ENCODE measurements around the gene PNPLA5. TPM values are rescaled to one million over a fixed set of nuclear protein-coding genes. Genes with fewer than 3 reads are reported as not detected.

PNPLA5 gene
- total and polyA plus RNA-seq, 8 donors, result 0.06 to 0.13 (median 0.08) TPM; not detected in 4

GRCh38 chr22:43851058-43851978 is 40.5 kb downstream of the PNPLA5 start:
- Histone ChIP-seq H3K27ac (no peak overlapping the region), H3K27me3 (peaks cover 0 to 67% of the 10 kb centered on the region in 2 donors), H3K4me3 (no peak overlapping the region), H3K36me3 (no peaks in the 10 kb centered on the region), H3K4me1 (no peaks in the 10 kb centered on the region), H3K9me3 (no peaks in the 10 kb centered on the region)
- TF ChIP-seq, protein P1, sequence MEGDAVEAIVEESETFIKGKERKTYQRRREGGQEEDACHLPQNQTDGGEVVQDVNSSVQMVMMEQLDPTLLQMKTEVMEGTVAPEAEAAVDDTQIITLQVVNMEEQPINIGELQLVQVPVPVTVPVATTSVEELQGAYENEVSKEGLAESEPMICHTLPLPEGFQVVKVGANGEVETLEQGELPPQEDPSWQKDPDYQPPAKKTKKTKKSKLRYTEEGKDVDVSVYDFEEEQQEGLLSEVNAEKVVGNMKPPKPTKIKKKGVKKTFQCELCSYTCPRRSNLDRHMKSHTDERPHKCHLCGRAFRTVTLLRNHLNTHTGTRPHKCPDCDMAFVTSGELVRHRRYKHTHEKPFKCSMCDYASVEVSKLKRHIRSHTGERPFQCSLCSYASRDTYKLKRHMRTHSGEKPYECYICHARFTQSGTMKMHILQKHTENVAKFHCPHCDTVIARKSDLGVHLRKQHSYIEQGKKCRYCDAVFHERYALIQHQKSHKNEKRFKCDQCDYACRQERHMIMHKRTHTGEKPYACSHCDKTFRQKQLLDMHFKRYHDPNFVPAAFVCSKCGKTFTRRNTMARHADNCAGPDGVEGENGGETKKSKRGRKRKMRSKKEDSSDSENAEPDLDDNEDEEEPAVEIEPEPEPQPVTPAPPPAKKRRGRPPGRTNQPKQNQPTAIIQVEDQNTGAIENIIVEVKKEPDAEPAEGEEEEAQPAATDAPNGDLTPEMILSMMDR (IDR thresholded peaks at IDR 0.05), result no peak
- peak in 1 of 4 donors; percentile 21 for DNase-seq
- intact Hi-C loops (cut with DNase I), result no loop called here
- no peak for ATAC-seq

DNA sequence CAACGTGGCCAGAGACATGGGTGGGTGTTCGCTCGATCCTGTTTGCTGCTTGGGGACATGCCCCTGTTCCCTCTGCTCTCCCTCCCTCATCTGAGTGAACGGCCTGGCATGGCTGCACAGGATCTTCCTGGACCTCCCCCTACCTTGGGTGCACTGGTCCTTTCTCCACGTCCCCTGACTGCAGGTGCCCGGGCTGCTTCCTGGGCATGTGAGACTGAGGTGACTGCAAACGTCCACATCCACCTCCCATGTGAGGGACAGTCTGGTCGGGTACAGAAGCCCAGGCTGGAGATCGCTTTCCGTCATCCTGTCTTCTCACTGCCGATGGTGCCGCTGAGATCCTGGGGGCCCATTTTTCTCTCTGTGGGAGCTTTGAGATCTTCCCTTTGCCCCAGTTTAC is 41.3 kb downstream of the PNPLA5 start:
- Histone ChIP-seq H3K36me3 (no peaks in the 10 kb centered on the region), H3K4me1 (no peaks in the 10 kb centered on the region), H3K9me3 (no peaks in the 10 kb centered on the region), H3K27me3 (peaks cover 0 to 75% of the 10 kb centered on the region in 2 donors), H3K4me3 (no peak overlapping the region), H3K27ac (no peak overlapping the region)
- ATAC-seq, result no peak
- intact Hi-C loops (cut with DNase I), result no loop called here
- TF ChIP-seq, protein P1 (IDR thresholded peaks at IDR 0.05), result no peak
- peak in 1 of 4 donors; percentile 27 for DNase-seq

DNA sequence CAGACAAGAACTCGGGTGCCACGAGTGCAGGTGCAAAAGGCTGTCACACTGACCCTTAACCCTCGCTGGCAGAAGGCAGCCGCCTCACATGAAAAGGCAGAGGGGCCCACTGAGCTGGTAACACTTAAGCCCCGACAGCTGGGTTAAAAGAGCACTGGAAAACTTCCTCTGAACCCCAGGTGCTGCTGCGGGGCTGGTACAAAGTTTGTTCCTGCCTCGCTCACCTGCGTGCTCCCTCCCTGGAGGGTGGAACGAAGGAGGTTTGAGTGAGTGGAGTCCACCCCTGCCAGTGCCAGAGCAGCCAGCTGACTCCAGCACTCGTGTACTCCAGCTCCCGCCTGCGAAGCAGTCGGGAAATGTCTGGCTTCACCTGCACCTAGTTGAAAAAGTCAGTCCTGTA is 42.1 kb downstream of the PNPLA5 start:
- Histone ChIP-seq H3K27me3 (peaks cover 0 to 80% of the 10 kb centered on the region in 2 donors), H3K4me1 (no peaks in the 10 kb centered on the region), H3K36me3 (no peaks in the 10 kb centered on the region), H3K4me3 (no peak overlapping the region), H3K9me3 (no peaks in the 10 kb centered on the region), H3K27ac (no peak overlapping the region)
- DNase-seq (peak in 1 of 4 donors; percentile 14), ATAC-seq (no peak)
- intact Hi-C loops (cut with DNase I), result no loop called here
- TF ChIP-seq, protein P1 (IDR thresholded peaks at IDR 0.05), result no peak

DNA sequence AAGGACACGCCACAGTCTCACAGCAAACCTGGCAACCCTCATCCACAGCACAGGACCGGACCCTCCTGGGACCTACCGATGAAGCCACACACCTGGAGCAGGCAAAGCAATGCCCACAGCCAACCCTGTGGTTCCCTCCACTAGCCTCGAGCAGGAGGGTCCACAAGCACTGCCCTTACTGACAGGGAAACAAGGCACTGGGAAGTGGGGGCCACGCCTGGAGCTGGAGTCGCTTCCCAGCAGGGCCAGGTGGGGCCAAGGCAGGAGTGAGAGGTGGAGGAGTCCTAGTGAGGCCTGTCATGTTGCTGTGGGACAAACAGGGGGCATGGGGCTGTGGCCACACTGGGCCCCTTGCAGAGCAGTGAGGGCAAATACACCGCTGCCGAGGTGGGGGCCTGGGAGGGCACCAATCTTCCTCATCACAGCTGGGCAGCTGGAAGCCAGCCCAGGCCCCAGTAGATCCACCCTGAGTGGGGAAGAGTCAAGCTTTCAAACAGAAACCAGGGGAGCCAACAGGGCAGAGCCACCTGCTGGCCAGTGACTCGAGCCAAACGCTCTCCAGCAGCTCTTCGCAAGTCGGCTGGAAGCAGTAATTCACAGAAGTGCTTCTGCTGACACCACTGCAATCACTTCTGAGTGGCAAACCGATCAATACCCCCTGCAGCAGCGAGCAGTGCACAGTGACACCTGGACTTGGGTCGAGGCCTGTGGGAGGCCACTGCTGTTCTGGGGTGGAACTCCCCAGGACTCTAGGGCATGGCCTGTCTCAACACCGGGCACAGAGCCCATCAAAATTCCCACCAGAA is 43.2 kb downstream of the PNPLA5 start:
- intact Hi-C loops (cut with DNase I), result no loop called here
- Histone ChIP-seq H3K27me3 (peaks cover 0 to 79% of the 10 kb centered on the region in 2 donors), H3K9me3 (no peaks in the 10 kb centered on the region), H3K4me3 (no peak overlapping the region), H3K27ac (no peak overlapping the region), H3K36me3 (no peaks in the 10 kb centered on the region), H3K4me1 (no peaks in the 10 kb centered on the region)
- peak in 1 of 4 donors; percentile 18 for DNase-seq
- TF ChIP-seq, protein P1 (IDR thresholded peaks at IDR 0.05), result no peak
- peak; percentile 30 for ATAC-seq

Measured in left lung (tissue), 10 donors.